ENCODE measurements around the gene ALDH1B1.

GRCh38 chr9:38442473-38443096 lies 50.1 kb downstream of the ALDH1B1 start:
- no peak for TF ChIP-seq EZH2 (IDR thresholded peaks at IDR 0.05)
- no peak for TF ChIP-seq POLR2AphosphoS5 (IDR thresholded peaks at IDR 0.05; ENCODE audit: borderline replicate concordance, low read depth, low read length)
- TF ChIP-seq FOXP2 (optimal IDR thresholded peaks at IDR 0.05; ENCODE audit: control extremely low read depth, extremely low read length, insufficient read depth) = no peak

Measured in SK-N-MC (cell line).